Measurements from ENCODE around the gene APOL6. TPM values are rescaled to one million over a fixed set of nuclear protein-coding genes. Genes with fewer than 3 reads are reported as not detected.

The APOL6 gene
- total RNA-seq, 1 donor from 2014 or later, result 4.8 TPM

DNA sequence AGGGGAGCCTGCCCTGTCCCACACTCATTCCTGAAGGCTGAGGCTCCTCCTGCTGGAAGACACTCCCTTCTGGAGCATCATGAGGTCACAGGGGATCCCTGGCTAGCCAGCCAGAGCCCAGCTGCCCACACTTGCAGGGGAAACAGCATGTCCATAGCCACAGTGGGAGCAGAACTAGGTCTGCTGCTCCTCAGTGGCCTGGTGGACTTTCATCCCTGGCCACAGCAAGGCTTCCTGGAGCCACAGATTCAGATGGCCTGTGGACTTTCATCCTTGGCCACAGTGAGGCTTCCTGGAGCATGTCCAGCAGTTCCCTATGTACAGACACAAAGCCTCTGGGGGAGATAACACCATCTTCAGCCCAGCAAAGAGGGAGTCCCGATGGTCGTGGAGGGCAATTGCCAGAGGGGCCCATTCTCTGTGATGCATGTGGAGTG, 5.9 kb upstream of the APOL6 start:
- TF ChIP-seq, protein P1, sequence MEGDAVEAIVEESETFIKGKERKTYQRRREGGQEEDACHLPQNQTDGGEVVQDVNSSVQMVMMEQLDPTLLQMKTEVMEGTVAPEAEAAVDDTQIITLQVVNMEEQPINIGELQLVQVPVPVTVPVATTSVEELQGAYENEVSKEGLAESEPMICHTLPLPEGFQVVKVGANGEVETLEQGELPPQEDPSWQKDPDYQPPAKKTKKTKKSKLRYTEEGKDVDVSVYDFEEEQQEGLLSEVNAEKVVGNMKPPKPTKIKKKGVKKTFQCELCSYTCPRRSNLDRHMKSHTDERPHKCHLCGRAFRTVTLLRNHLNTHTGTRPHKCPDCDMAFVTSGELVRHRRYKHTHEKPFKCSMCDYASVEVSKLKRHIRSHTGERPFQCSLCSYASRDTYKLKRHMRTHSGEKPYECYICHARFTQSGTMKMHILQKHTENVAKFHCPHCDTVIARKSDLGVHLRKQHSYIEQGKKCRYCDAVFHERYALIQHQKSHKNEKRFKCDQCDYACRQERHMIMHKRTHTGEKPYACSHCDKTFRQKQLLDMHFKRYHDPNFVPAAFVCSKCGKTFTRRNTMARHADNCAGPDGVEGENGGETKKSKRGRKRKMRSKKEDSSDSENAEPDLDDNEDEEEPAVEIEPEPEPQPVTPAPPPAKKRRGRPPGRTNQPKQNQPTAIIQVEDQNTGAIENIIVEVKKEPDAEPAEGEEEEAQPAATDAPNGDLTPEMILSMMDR (IDR thresholded peaks at IDR 0.05; ENCODE audit: borderline replicate concordance), result no peak

DNA sequence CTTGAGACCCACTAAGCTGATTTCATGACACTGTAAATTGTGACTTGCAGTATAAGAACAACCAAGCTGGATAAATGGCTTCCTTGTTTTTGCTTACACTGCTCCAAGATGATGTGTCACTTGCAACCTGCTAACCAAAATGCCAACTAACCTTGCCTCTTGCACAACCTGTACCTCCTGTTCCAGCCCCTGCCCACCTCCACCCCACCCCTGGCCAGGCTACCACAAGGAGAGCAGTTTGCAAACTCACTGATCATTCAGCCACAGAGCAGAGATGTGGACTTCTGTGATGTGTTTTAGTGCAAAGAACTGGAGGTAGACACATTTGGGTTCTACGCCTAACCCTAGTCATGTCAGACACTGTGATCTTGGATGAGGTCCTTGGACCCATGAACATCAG, 4.3 kb upstream of the APOL6 start:
- Histone ChIP-seq H3K36me3 (no peaks in the 10 kb centered on the region), H3K4me3 (no peak overlapping the region), H3K27ac (replicated peaks) (no peak overlapping the region), H3K9me3 (replicated peaks) (no peaks in the 10 kb centered on the region), H3K4me1 (peaks cover 53% of the 10 kb centered on the region), H3K27me3 (ENCODE audit: low read depth) (no peaks in the 10 kb centered on the region)
- intact Hi-C loops (cut with micrococcal nuclease), result no loop called here
- DNase-seq, result no peak
- TF ChIP-seq, protein P1 (IDR thresholded peaks at IDR 0.05; ENCODE audit: borderline replicate concordance), result no peak

More for the DNA sequence above, 5.9 kb upstream of the APOL6 start:
- Histone ChIP-seq H3K4me1 (peaks cover 54% of the 10 kb centered on the region), H3K4me3 (no peak overlapping the region), H3K9me3 (replicated peaks) (no peaks in the 10 kb centered on the region), H3K27me3 (ENCODE audit: low read depth) (no peaks in the 10 kb centered on the region), H3K36me3 (no peaks in the 10 kb centered on the region), H3K27ac (replicated peaks) (no peak overlapping the region)
- DNase-seq, result no peak
- intact Hi-C loops (cut with micrococcal nuclease), result no loop called here

DNA sequence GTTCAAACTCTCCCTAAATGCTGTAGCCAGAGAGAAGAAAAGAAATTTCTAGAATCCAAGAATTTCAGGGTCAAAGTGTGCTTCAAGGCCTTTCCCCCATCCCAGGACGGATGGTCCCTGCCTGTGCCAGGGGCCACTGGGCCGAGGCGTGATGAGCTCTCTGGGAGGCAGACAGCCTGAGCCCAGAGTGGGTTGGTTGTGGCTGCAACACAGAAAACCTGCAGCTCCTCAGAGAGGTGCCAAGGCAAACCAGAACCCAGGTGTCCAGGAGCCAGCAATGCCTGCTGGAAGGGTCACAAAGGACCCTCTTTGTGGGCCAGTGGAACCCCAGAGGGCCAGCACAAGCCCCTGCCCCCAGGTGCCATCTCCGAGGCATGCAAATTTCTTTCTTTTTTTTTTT, 2.6 kb upstream of the APOL6 start:
- DNase-seq, result no peak
- TF ChIP-seq, protein P1 (IDR thresholded peaks at IDR 0.05; ENCODE audit: borderline replicate concordance), result no peak
- H3K4me3 ChIP-seq, result no peak overlapping the region
- H3K27ac ChIP-seq (replicated peaks), result no peak overlapping the region
- peaks cover 51% of the 10 kb centered on the region for H3K4me1 ChIP-seq
- no peaks in the 10 kb centered on the region for H3K27me3 ChIP-seq (ENCODE audit: low read depth)
- intact Hi-C loops (cut with micrococcal nuclease), result no loop called here
- H3K36me3 ChIP-seq, result no peaks in the 10 kb centered on the region
- no peaks in the 10 kb centered on the region for H3K9me3 ChIP-seq (replicated peaks)

GRCh38 chr22:35649026-35649553, 844 bp downstream of the APOL6 start:
- H3K36me3 ChIP-seq, result peaks cover 6% of the 10 kb centered on the region
- intact Hi-C loops (cut with micrococcal nuclease), result no loop called here
- TF ChIP-seq, protein P1 (IDR thresholded peaks at IDR 0.05; ENCODE audit: borderline replicate concordance), result no peak
- H3K4me1 ChIP-seq, result peaks cover 38% of the 10 kb centered on the region
- no peaks in the 10 kb centered on the region for H3K27me3 ChIP-seq (ENCODE audit: low read depth)
- H3K4me3 ChIP-seq, result peak overlapping the region; percentile 72
- H3K9me3 ChIP-seq (replicated peaks), result peaks cover 6% of the 10 kb centered on the region
- no peak for DNase-seq
- H3K27ac ChIP-seq (replicated peaks), result peak overlapping the region; percentile 89

- Histone ChIP-seq H3K27me3 (ENCODE audit: low read depth) (no peaks in the 10 kb centered on the region), H3K27ac (replicated peaks) (peak overlapping the region; percentile 89), H3K4me3 (peak overlapping the region; percentile 72), H3K9me3 (replicated peaks) (peaks cover 6% of the 10 kb centered on the region), H3K4me1 (peaks cover 38% of the 10 kb centered on the region), H3K36me3 (peaks cover 6% of the 10 kb centered on the region)
- TF ChIP-seq, protein P1 (IDR thresholded peaks at IDR 0.05; ENCODE audit: borderline replicate concordance), result no peak
- intact Hi-C loops (cut with micrococcal nuclease), result no loop called here
- no peak for DNase-seq
These were observed 1.5 kb downstream of the APOL6 start for GRCh38 chr22:35649636-35650250.

Measured in left ventricle myocardium inferior (tissue), 1 donor.